T-helper 9 cell (primary cell): ENCODE measurements around the gene ZFP3.
"Not testable (repeated sequence)": the region's sequence is repeated elsewhere in the genome, so short reads cannot be mapped to it uniquely, and the experiment has no call there.

ENCODE experiments used
- DNase-seq: peaks from one replicate; pipeline ENCODE4 v3.0.0-alpha.2; 2020

The ZFP3 gene

DNA sequence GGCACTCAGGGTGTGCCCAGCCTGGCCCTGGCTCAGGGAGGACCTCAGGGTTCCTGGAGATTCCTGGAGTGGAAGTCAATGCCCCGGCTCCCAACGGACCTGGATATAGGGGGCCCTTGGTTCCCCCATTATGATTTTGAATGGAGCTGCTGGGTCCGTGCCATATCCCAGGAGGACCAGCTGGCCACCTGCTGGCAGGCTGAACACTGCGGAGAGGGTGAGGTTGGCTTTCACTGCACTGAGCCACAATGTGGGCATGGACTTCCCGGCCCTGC lies 61.1 kb downstream of the ZFP3 start:
- DNase-seq, result no peak

DNA sequence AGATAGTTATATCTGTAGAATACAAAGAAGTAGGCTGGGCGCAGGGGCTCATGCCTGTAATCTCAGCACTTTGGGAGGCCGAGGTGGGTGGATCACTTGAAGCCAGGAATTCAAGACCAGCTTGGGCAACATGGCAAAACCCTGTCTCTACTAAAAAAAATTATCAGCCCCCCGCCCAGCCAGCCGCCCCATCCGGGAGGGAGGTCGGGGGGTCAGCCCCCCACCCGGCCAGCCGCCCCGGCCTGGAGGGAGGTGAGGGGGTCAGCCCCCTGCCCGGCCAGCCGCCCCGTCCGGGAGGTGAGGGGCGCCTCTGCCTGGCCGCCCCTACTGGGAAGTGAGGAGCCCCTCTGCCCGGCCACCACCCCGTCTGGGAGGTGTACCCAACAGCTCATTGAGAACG lies 64.6 kb downstream of the ZFP3 start:
- not testable (repeated sequence) for DNase-seq
